CD4-positive, alpha-beta T cell treated with Interleukin-17A for 1 hour (primary cell): Measurements from ENCODE around the gene FLT3.

Source experiments
- DNase-seq: peaks from one replicate; pipeline ENCODE4 v3.0.0-alpha.2; 2020

The FLT3 gene

GRCh38 chr13:27956576-27957300, 143.6 kb downstream of the FLT3 start:
- DNase-seq = no peak

- DNase-seq = no peak
Observed at GRCh38 chr13:27955014-27955591, 145.3 kb downstream of the FLT3 start.

DNA sequence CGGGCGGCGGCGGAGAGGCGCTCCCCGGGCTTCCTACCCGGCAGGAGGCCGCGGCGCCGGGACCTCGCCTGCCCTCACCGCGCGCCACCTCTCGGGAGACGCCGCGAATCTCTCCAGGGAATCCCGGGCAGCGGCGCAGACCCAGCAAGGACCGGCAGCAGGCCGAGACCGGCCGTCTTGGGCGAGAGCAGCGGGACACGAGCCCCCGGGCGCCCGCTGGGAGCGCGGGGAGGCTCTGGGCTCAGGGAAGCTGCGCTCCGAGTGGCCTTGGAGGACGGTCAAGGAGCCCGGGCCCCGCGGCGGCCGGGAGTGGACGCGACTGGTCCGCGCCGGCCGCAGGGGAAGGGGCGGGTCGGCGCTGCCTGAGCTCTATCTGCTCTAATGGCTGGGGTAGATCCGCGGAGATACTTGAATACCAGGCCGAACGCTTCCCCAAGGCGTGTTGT, 145.9 kb downstream of the FLT3 start:
- no peak for DNase-seq

- peak; percentile 38 for DNase-seq
Observed at GRCh38 chr13:27953676-27954405, 146.5 kb downstream of the FLT3 start.
